IPS-NIHi7 (cell line): ENCODE measurements around the gene SNPH.

Experiments used
- DNase-seq: peaks from one replicate; pipeline ENCODE4 v3.0.0; 2012; ENCODE audit warnings: mixed read lengths; ENCODE audit errors: extremely low spot score

SNPH gene

DNA sequence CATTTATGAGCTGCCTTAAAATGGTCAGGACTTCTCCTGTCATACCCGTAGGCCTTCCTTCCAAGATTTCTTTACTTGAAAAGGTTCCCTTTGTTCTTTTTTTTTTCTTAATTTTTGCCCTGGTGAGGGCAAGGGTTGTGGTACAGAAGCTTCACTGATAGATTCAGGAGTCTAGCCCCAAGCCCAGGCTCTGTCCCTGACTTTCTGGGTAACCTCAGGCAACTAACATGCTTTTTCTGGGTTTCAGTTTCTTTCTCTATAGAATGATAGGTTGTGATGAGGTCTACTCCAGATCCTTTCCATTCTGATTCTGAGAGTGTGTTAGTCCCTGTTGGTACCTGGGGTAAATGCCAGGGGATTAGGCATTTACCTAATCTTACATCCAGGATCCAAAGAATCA, 21.2 kb downstream of the SNPH start:
- no peak for DNase-seq

- no peak for DNase-seq
Measured at GRCh38 chr20:1287787-1288569, 21.9 kb downstream of the SNPH start.

DNA sequence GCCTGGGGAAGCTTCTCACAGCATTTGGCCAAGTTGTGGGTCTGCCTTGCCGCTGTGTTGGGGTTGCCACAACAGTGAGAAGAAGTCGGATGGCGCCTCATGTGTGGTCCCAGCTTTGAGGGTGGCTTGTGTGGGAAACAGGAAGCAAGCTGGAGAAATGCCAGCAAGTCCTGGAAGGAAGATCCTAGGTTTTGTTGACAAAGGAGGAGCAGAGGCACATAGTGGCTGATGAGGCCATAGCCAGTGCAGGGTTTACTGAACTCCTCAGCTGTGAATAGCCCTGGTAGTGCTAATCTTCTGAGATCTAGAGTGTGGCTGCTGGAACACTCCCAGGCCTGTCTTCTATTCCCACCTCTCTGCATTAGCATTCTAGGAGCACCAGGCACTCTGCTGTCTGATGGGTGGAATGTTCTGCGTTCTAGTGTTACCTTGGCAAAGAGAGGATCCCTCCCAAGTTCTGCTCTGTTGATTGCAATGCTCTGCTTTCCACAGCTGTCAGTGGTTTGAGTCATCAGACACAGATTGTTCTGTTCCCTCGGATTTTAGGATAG, 25.2 kb downstream of the SNPH start:
- no peak for DNase-seq

GRCh38 chr20:1292620-1293019, 26.5 kb downstream of the SNPH start:
- DNase-seq, result no peak

- DNase-seq, result no peak
Measured at GRCh38 chr20:1293641-1294379, 27.7 kb downstream of the SNPH start.

- DNase-seq, result no peak
Measured at GRCh38 chr20:1294497-1294896, 28.4 kb downstream of the SNPH start.

- no peak for DNase-seq
Measured at GRCh38 chr20:1295276-1295930, 29.3 kb downstream of the SNPH start.

DNA sequence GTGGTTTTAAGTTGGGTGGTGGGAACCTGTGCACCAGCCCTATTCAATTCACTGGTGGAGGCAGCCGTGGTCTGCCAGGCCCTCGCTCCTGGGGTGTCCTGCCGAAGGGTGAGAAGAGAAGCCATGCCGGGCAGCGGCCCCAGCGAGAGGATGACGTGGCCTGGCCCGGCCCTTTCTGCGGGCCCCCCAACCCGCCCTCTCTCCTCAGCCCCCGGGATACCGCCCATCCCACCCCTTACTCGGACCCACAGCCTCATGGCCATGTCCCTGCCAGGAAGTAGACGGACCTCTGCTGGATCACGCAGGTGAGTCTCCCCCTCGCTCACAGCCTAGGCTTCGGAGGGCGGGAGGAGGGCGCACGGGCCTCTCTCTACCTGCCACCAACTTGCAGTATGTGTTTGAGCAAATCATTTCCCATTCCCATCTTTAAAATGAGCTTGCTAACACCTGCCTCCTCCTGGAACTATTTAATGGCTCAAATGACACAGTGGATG, 30.1 kb downstream of the SNPH start:
- no peak for DNase-seq

DNA sequence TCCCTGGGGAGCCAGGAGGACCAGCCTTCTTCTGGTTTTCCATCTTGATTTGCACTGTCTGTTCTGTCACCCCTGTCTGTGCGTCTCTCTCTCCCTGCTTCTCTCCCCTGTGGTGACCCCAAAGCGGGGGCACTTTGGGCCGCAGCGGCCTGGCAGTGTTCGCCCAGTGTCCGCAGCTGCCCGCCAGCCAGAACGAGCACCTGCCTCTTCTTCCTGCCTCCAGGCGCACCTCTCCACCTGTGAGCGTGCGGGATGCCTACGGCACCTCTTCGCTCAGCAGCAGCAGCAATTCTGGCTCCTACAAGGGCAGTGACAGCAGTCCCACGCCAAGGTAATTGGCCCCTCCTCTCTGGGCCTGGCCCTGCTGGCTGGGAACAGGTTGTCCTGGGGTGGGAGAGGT, 30.8 kb downstream of the SNPH start:
- no peak for DNase-seq

GRCh38 chr20:1297486-1297885, 31.4 kb downstream of the SNPH start:
- no peak for DNase-seq

GRCh38 chr20:1298166-1298565, 32.1 kb downstream of the SNPH start:
- DNase-seq, result no peak

- DNase-seq, result no peak
Measured at GRCh38 chr20:1298888-1299511, 32.9 kb downstream of the SNPH start.

DNA sequence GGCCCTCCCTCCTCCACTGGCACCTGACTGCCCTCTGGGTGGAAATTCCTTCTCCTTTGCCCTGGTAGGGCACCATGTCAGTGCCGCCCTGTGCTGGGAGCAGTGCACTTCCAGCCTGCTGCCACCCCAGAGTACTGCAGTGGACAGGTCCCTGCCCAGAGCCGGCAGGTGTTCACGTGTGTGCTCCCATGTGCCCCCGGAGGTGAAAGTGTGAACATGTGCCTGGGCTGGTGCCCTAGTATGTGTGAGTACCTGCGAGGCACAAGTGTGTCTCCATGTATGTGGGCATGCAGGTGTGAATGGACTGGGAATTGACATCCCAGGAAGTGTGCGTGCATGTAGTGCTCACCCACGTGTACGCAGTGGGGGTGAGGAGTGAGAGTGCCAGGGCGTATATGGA, 33.4 kb downstream of the SNPH start:
- DNase-seq, result peak; percentile 68

GRCh38 chr20:1300083-1300840, 34.2 kb downstream of the SNPH start:
- no peak for DNase-seq

DNA sequence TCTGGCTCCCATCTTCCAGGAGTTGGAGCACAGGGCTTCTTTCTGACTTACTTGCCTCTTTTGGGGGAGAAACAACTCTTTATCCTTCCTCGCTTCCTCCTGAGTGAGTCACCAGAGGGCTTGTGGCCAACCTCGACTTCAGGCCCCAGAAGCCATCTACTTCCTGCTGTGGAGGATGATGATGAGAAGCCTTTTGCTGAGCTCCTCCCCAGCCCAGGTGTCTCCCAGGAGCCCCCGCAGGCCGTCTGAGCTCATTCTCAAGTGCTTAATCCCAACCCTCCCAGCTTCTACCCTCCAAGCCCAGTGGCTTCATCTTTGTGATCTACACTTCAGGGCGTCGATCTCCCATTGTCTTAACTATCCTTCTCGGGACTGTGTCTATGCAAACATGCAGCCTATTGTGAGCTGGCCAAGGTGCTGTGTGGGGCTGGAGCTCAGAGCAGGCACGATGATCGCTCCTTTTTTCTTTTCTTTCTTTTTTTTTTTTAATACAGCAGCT, 35.0 kb downstream of the SNPH start:
- peak; percentile 73 for DNase-seq

GRCh38 chr20:1302685-1303541, 36.8 kb downstream of the SNPH start:
- no peak for DNase-seq

GRCh38 chr20:1304710-1305515, 38.8 kb downstream of the SNPH start:
- DNase-seq, result no peak

- DNase-seq, result no peak
Measured at GRCh38 chr20:1305712-1306111, 39.6 kb downstream of the SNPH start.
